ENCODE measurements around the gene ZNF649.
A peak's percentile ranks its signal among the peaks of the same experiment; 100 is the strongest.
"Not testable (repeated sequence)": the region's sequence is repeated elsewhere in the genome, so short reads cannot be mapped to it uniquely, and the experiment has no call there.

Gene ZNF649

GRCh38 chr19:51904331-51905165 is at the start of gene ZNF649:
ZNF649 (minus strand) TSS chr19:51905017; CDS start chr19:51900107, 4,910 bp downstream.
- DNase-seq, result peak; percentile 78

- no peak for DNase-seq
Measured at GRCh38 chr19:51948975-51949374, 44.2 kb upstream of the ZNF649 start.

- DNase-seq, result no peak
Measured at GRCh38 chr19:51946602-51947001, 41.8 kb upstream of the ZNF649 start.

GRCh38 chr19:51944798-51945552 is 40.2 kb upstream of the ZNF649 start:
- DNase-seq, result no peak

- no peak for DNase-seq
Measured at GRCh38 chr19:51938936-51939335, 34.1 kb upstream of the ZNF649 start.

GRCh38 chr19:51931921-51932320 is 27.1 kb upstream of the ZNF649 start:
- no peak for DNase-seq

GRCh38 chr19:51927859-51928258 is 23.0 kb upstream of the ZNF649 start:
- DNase-seq, result no peak

- peak; percentile 71 for DNase-seq
Measured at GRCh38 chr19:51926784-51927741, 22.2 kb upstream of the ZNF649 start, which contains the start of gene ZNF613. ZNF613 (plus strand) TSS chr19:51927472; CDS start chr19:51936221, 8,749 bp downstream.

- no peak for DNase-seq
Measured at GRCh38 chr19:51926426-51926783, 21.6 kb upstream of the ZNF649 start.

GRCh38 chr19:51921949-51922348 is 17.1 kb upstream of the ZNF649 start:
- no peak for DNase-seq

- no peak for DNase-seq
Measured at GRCh38 chr19:51919606-51920005, 14.8 kb upstream of the ZNF649 start.

- no peak for DNase-seq
Measured at GRCh38 chr19:51916167-51916566, 11.3 kb upstream of the ZNF649 start.

- DNase-seq, result no peak
Measured at GRCh38 chr19:51915324-51915867, 10.6 kb upstream of the ZNF649 start.

- DNase-seq, result not testable (repeated sequence)
Measured at GRCh38 chr19:51907981-51908380, 3.2 kb upstream of the ZNF649 start.

- not testable (repeated sequence) for DNase-seq
Measured at GRCh38 chr19:51906108-51906507, 1.3 kb upstream of the ZNF649 start.

- not testable (repeated sequence) for DNase-seq
Measured at GRCh38 chr19:51905639-51906038, 822 bp upstream of the ZNF649 start.

GRCh38 chr19:51905206-51905605 is 389 bp upstream of the ZNF649 start:
- no peak for DNase-seq

- no peak for DNase-seq
Measured at GRCh38 chr19:51903192-51903591, 1.6 kb downstream of the ZNF649 start.

GRCh38 chr19:51901860-51902259 is 3.0 kb downstream of the ZNF649 start:
- DNase-seq, result no peak

- no peak for DNase-seq
Measured at GRCh38 chr19:51891193-51891747, 13.5 kb downstream of the ZNF649 start.

- DNase-seq, result no peak
Measured at GRCh38 chr19:51889934-51890333, 14.9 kb downstream of the ZNF649 start.

All from NCI-H2107 (cell line).